RPMI8226 (cell line): ENCODE measurements around the gene SLC7A4.

Source experiments
- DNase-seq: peaks from one replicate; pipeline ENCODE4 v3.0.0-alpha.2; 2015

SLC7A4 gene

DNA sequence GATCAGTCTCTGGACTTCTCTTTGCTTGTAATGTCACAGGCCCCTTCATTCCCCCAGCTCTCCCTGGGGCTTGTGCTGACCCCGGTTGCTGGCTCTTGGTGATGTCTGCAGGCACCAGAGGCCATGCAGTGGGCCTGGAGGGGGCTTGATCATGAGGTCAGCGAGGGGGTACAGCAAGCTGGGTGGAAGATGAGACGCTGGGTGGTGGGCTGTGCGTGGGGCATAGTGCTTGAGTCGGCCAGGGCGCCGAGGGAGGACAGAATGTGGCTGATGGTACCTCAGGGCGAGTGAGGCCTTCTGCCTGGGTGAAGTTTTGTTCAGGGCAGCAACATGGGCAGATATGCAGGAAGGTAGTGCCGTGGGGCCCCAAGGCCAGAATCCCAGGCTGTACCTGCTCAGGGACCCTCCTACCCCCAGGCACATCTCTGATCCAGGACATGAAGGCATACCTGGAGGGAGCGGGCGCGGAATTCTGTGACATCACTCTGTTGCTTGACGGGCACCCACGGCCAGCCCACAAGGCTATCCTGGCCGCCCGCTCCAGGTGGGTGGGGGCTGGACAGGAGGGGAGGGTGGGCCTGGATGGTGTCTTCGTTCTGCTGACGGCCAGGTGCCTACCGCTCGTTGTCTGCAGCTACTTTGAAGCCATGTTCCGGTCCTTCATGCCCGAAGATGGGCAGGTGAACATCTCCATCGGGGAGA lies 36.9 kb downstream of the SLC7A4 start:
- DNase-seq = no peak

DNA sequence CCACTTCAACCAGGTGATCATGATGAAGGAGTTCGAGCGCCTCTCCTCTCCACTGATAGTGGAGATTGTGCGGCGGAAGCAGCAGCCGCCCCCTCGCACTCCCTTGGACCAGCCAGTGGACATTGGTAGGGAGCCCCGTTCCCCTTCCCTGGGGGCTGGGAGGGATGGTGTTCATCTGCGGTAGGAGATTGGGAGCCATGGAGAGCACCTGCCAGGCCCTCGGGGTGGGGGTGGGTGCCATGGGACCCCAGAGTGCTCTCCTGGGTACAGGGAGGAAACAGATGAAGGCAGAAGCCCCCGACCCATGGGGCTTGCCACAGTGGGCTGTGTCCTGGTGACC lies 37.5 kb downstream of the SLC7A4 start:
- no peak for DNase-seq

DNA sequence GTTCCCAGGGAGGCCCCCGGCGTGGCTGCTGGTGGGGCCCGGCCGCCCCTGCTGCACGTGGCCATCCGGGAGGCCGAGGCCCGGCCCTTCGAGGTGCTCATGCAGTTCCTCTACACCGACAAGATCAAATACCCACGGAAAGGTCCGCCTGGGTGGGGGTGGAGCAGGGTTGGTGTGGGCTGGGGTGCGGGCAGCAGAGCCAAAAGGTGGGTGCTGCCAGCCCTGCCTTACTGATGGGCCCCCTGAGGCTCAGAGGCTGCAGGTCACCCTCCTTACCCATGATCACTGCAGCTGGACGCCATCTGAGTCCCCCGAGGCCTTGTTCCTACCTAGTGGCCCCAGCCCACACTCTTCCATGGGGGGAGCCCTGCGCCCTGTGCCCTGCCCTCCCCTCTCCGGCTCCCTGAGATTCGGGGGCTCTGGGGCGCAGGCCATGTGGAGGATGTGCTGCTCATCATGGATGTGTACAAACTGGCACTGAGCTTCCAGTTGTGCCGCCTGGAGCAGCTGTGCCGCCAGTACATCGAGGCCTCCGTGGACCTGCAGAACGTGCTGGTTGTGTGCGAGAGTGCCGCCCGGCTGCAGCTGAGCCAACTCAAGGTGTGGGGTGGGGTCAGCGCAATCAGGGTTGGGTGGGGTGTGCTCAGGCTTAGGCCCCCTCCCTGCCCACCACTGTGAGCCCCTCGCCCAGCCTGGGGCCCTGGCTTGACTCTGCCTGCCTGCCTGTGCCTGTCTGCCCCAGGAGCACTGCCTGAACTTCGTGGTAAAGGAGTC lies 38.0 kb downstream of the SLC7A4 start:
- DNase-seq = no peak

DNA sequence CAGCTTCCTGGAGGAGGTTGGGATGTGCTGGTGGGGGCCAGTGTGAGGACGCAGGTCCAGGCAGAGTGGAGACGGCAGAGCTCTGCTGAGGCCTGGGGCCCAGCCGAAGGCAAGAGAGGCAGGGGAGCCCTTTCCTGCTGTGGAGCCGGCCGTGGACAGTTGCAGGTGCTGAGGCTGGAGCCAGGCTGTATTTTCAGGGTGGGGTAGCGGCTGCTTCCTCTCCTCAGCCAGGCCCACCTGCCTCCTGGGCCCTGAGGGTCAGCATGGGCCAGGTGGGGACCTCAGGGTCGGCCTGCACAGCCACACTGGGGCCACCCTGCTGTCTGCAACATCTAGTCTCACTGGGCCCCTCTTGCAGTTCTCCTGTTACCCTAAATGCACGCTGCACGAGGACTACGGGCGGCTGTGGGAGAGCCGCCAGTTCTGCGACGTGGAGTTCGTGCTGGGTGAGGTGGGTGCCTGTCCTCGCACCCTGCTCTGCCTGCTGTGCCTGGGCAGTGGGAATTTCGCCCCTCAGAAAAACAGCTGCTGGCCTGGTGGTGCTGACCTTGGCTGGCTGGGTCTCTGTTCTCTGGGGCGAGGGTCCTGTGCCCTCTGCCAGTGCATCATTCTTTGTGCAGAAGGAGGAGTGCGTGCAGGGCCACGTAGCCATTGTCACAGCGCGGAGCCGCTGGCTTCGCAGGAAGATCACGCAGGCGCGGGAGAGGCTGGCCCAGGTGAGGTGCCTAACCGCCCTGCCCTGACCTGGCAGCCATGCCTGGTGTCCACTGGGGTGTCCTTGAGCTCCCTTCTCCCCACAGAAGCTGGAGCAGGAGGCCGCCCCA lies 38.8 kb downstream of the SLC7A4 start:
- no peak for DNase-seq

DNA sequence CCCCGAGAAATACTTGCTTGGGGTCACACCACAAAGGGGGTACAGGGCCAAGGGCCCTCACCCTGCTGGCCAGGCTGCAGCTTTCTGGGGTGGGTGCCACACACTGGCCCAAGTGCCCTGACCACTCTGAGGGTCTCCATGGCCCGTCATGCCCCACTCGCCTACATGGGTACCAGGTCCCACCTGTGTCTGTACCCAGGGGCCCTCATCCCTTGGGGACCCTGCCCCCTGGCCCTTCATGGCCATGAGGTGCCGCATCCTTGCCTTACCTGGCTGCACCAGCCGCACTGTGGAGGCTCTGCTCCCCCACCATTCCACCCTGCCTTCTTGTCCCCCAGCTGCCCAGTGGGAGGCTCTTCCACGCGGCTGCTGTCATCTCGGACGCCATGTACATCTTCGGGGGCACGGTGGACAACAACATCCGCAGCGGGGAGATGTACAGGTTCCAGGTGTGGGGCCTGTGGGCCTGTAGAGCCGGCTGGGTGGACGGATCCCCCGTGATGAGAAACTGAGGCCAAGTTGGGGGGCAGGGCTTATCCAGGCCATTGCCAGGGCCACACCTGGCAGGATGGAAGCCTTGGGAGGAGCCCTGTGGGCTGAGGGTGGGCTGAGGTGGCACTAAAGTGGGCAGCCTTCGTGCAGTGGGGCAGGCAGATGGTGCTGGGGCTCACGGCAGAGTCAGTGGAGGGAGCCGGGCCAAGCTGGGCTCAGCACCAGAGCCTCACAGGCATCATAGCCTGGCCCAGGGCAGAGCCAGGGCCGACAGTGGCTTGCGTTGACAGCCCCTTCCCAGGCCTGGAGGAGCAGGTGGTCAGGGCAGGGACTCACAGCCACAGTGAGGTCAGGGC lies 39.7 kb downstream of the SLC7A4 start:
- DNase-seq = no peak

DNA sequence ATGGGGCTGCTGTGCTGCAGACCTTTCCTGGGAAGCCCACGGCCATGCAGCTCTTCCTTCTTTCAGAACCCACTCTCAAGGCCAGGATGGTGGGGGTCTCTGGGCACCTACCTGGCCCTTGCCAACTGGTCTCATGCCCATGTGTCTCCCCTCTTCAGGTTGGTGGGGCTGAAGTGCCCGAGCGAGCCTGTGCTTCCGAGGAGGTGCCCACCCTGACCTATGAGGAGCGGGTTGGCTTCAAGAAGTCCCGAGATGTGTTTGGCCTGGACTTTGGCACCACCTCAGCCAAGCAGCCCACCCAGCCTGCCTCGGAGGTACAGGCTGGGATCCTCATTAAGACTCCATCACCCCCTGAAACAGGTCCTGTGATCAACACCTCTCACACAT lies 40.3 kb downstream of the SLC7A4 start:
- no peak for DNase-seq

DNA sequence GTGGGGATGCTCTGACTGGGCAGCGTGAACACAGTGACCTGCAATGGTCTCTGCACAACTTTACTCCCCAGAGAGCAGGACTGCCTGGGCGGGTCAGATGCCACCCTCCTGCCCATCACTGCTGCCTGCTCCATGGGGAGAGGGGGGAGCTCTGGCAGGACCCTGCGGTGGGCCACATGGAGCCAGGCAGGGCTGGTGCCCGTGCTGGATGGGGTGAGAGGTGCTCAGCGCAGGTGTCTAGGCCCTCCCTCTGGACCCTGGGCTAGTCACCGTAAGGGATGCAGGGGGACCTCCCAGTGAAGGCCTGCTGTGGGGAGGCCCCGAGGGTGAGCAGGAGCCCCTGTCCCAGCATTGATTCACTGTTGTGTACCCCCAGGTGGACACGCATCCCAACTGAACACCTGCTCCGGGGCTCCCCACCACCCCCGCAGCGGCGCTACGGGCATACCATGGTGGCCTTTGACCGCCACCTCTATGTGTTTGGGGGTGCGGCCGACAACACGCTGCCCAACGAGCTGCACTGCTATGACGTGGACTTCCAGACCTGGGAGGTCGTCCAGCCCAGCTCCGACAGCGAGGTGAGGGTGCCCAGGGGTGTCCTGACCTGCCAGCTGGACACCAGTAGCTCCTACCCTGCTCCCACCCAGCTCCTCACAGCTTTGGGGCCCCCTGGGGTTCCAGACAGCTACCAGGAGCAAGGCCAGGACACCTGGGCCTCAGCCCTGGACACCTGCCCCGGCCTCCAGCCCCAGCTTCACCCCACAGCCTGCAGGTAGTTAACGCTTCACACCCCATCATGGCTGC lies 40.9 kb downstream of the SLC7A4 start:
- no peak for DNase-seq

DNA sequence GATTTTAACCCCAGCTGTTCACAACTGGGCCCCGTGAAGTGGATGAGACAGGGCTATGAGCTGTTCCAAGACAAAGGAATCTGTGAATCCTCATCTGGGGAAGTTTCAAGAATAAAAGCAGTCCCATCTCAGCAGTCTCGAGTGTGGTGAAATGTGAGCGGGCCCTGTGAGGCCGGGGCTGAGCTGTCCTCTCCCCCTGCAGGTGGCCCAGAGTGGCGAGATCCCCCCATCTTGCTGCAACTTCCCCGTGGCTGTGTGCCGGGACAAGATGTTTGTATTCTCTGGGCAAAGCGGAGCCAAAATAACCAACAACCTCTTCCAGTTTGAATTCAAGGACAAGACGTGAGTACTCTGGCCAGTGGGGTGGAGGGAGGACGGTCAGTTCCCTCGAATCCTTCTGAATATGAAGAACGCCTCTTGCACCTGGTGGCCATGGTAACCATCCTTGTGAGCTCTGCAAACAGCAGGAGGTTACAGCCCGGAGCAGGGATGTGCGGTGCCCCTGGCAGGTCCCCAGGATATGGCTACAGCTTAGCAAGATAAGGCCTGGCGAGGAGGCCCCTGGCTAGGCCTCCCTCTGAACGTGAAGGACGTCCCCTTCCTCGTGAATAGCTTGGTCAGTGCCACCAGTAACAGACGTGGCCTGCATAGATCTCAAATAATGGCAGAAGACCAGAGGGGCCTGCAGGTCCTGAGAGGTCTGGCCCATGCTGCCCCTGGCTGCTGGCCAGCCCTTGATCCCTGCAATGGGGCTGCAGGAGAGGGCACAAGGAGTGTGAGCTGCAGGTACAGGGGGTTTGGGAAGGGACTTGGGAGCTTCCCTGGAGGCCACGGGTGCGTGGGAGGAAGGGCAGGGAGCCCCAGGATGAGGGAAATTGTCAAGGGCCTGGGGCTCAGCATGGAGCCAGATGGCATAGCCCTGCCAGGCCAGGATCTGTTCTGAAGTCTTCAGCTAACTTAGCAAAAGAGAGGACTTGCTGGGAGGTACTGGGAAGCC lies 41.9 kb downstream of the SLC7A4 start:
- DNase-seq = no peak

DNA sequence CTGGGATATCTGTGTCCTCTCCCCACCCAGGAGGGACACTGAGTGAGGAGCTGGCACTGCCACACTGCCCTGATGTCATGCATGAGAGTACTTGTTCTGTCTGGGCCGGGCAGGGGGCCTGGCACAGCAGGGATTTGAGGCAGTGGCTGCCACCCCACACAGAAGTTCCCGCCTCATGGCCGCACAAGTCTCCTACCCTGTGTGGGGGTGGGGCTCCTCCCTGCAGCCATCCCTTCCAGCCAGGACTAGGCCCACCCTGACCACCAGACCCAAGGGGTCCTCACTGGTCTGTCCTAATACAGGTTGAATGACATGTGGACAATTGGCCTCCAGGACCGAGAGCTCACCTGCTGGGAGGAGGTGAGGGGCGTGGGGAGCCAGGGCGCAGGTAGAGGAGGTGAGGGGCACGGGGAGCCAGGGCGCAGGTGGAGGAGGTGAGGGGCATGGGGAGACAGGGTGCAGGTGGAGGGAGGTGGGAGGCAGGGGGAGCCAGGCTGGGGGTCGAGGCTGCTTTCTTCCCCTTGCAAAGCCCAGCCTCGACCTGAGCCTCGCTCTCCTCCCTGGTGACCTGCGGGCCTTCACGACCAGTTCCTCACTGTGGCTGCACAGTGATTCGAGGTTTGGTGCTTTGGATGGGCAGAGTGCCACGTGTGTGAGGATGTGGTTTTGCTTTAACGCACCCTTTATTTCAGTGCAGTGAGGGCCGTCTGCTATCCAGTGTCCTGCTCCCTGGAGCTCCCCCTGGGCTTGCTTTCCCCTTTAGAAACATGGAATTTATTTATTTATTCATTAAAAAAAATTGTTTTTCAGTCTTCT lies 42.8 kb downstream of the SLC7A4 start:
- DNase-seq = no peak

DNA sequence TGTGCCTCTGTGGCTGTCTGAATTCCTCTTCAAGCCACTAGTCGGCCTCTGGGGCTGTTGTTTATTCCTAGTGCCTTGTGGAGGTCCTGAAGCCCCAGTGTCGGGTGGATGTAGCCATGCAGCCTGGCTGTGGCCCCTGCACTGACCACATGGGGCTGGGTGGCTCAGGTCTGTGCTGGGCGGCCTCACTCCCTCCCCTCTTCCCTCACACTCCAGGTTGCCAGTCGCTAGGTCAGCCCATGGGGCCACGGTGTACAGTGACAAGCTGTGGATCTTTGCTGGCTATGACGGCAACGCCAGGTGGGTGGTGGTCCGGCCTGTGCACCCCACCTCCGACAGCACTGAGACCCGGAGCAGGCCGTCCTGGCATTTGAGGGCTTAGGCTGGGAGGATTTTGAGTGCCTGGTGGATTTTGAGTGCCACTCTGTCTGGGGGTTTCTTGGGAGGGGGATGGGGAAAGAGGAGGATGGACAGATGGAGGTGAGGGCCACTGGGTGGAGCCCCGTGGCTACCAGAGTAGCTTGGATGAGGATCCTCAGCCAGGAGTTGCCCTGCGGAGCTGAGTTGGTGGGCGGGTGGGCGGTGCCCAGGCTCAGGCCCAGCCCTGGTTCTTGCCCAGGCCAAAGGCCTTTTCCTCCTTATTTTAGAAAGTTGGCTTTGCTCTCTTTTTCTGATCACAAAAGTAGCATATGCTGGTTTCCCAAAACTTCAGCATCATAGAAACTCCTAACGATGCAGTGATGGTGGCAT lies 43.6 kb downstream of the SLC7A4 start:
- DNase-seq = no peak

DNA sequence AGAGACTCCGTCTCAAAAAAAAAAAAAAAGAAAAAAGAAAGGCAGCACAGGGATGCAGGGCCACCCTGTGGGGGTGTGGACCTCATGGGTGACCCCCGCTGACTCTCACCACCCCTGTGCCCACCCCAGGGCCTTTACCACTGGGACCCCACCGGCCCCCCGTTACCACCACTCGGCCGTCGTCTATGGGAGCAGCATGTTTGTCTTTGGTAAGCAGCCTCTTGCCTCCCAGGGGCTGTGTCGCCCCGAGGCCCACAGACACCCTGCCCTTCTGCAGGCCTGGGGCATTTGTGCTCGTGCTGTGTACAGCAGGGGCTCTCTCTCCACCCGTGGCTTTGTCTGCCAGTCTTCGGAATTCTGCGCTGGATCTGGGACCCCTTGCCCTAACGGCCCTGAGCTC lies 45.0 kb downstream of the SLC7A4 start:
- no peak for DNase-seq

DNA sequence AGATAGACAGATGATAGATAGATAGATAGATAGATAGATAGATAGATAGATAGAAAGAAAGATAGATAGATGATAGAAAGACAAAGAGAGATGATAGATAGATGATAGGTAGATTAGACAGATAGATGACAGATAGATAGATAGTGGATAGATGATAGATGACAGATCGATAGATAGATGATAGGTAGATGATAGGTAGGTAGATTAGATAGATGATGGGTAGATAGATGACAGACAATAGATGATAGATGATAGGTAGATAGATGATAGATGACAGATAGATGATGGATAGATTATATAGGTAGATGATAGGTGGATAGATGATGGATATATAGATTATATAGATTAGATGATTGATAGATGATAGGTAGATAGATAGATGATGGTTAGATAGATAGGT lies 46.0 kb downstream of the SLC7A4 start:
- no peak for DNase-seq

DNA sequence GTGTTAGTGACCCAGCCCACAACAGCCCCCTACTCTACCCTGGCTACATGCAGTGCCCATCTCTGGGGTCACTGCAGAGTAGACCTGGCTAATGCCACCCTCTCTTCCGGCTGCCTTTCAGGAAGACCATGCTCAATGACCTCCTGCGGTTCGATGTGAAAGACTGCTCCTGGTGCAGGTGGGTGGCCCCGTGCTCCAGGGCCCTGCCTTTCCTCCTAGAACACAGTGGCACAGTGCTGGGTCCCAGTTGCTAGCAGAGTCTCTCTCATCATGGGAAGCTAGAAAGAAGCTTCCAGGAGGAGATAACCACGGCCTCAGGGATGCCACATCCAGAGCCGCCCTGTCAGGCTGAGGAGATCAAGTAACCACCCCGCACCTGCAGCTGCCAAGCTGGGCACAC lies 46.6 kb downstream of the SLC7A4 start:
- DNase-seq = no peak

DNA sequence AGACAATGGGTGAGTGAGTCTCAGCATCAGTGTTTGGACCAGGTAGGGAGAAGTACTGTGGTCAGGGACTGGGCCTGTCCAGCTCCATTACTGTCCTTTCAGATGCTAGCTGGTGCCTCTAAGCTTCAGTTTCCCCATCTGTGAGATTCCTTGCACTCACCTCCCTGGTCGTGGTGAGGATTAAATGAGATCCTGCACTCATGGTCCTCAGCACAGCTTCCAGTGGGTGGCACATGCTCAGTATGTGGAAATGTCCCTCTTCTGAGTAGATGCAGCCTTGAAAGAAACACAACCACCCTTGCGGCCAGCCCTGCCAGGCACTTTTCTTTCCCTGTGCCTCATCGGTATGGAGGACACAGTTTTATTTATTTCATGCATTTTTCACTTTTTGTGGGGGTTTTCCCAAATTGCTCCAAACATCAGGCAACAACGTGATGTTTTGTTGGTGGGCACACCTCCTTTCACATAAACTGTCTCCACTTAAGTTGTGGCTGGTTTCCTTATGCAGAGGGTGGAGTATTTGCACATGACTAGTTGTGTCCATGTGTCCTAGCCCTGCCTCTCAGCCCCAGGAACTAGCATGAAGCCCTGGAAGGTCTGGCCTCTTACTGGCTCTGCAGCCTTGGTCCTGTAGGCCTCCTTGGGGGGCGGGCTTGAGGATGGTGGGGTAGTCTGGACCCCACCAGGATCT lies 49.1 kb downstream of the SLC7A4 start:
- DNase-seq = no peak

DNA sequence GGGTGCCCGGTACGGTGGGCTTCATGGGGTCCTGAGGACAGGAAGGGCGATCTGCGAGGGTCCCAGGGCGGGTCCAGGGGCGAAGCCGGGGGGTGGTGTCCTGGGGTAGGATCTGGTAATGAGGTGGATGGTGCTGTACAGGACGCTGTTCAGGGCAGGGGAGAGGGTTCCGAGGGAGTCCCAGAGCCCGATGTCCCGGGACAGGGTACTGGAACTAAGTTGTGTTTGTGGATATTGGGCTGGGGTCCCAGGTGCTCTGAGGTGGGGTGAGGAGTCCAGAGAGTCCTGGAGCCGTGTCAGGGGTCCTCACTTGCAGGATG lies 49.8 kb downstream of the SLC7A4 start:
- DNase-seq = no peak

DNA sequence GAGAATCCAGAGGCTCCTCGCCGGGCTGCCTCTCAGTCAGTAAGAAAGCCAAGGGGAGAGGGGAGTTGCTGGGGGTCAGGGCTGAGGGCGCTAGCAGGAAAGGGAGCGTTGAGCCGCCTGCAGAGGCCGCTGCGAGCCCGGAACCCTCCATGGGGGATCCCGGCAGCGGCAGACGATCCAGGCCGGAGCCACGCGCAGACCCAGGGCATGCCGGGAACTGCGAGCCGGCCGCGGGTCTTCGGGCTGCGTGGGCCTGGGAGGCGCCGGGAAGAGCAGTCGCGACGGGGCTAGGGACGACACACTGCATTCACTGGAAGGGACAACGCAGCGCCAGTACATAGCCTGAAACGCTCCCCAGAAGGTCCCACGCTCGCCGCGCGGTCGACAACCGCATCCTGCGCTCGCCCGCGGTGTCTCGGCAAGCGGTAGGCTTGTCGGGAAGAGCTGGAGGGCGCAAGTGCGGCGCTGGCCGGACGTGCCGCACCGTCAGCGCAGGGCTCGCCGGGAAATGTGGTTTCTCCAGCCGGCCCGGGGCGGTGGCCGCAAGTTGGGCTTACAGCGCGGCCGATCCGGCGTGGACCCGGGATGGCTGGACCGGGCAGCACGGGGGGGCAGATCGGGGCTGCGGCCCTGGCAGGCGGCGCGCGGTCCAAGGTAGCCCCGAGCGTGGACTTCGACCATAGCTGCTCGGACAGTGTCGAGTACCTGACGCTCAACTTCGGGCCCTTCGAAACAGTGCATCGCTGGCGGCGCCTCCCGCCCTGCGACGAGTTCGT lies 50.4 kb downstream of the SLC7A4 start, which contains the start of gene LZTR1:
TSS of gene LZTR1 (plus strand) at position 511 of the 776 bp plus-strand sequence. CDS start at position 586, 75 bp downstream.
- peak; percentile 68 for DNase-seq

DNA sequence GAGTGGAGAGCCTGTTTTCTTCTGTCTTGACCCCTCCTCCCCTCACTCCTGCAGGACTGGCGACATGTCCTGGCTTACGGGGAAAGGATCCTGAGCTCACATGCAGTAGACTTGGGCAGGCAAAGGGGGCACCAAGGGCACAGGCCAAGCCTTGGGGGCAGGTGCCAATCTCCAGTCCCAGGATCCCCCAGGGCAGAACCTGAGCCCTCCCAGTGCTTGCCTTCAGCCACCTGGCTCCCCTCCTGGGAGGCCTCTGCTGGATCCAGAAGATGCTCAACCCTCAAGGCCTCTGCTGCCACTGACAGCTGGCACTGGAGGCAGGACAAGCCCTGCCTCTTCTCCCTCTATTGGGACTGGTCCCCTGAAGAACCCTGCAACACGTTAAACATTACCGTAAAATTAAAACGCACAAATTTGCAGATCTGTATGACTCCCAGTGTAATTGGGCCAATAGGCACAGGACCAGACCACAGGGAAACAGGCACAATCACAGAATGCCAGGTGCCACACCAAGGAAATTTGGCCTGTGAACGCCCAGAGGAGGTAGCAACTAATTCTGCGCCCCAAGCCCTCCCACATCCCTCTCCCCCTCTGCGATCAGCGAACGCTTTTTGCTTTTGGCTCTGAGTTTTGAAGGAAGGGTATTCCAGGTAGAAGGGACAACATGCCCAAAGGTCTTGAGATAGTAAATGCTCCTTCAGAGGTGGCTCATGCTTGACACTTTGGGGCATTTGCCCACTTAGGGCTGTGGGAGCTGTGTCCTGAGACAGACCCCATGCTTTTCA lies 51.2 kb downstream of the SLC7A4 start:
- no peak for DNase-seq
